Spleen (tissue), 11 donors: ENCODE results near the gene GABBR2. TPM values are rescaled to one million over a fixed set of nuclear protein-coding genes. Genes with fewer than 3 reads are reported as not detected.

ENCODE experiments used
- DNase-seq: peaks from one replicate; pipeline ENCODE4 v3.0.0-alpha.2; 2020
- H3K27ac ChIP-seq, 8 donors: fragments of 200-600 bp; sonication (generic) in 7 of 8; 1 replicate in 4 of 8; 2 replicates in 4 of 8; pipeline versions ENCODE4 v1.5.0 to v1.8.0; 2016 to 2021; ENCODE audit warnings: inconsistent platforms in 4 of 8, mild to moderate bottlenecking in 4 of 8, moderate library complexity in 1 of 8
- H3K27me3 ChIP-seq, 7 donors: fragments of 200-600 bp; sonication (generic) in 6 of 7; replicated peaks in 1 of 7; 1 replicate in 4 of 7; 2 replicates in 3 of 7; pipeline versions ENCODE4 v1.5.0 to v1.8.0; 2016 to 2021; ENCODE audit warnings: inconsistent platforms in 3 of 7, mild to moderate bottlenecking in 1 of 7
- H3K36me3 ChIP-seq, 6 donors: fragments of 200-600 bp; sonication (generic) in 5 of 6; 1 replicate in 4 of 6; 2 replicates in 2 of 6; pipeline versions ENCODE4 v1.5.0 to v1.8.0; 2016 to 2021; ENCODE audit warnings: inconsistent platforms in 2 of 6
- H3K4me1 ChIP-seq, 6 donors: fragments of 200-600 bp; sonication (generic) in 5 of 6; 1 replicate in 3 of 6; 2 replicates in 3 of 6; pipeline versions ENCODE4 v1.5.0 to v1.8.0; 2016 to 2021; ENCODE audit warnings: inconsistent platforms in 3 of 6
- H3K4me3 ChIP-seq, 8 donors: fragments of 200-600 bp; sonication (generic) in 7 of 8; 1 replicate in 4 of 8; 2 replicates in 4 of 8; pipeline versions ENCODE4 v1.5.0 to v1.8.0; 2016 to 2021; ENCODE audit warnings: inconsistent platforms in 4 of 8, mild to moderate bottlenecking in 4 of 8, moderate library complexity in 2 of 8
- H3K9me3 ChIP-seq, 8 donors: fragments of 200-600 bp; sonication (generic) in 7 of 8; 1 replicate in 4 of 8; 2 replicates in 4 of 8; pipeline versions ENCODE4 v1.5.0 to v1.8.0; 2016 to 2021; ENCODE audit warnings: inconsistent platforms in 4 of 8
- CTCF ChIP-seq, 11 experiments: fragments of 200-600 bp in 7 of 11; fragments of 450-650 bp in 4 of 11; sonication (generic) in 4 of 11; IDR thresholded peaks in 8 of 11; conservative IDR thresholded peaks in 3 of 11; 1 replicate in 7 of 11; 2 replicates in 4 of 11; pipeline versions ENCODE4 v1.4.0 to v1.8.0; 2016 to 2021; ENCODE audit warnings: antibody characterized with exemption in 11 of 11, inconsistent platforms in 4 of 11, mild to moderate bottlenecking in 1 of 11
- POLR2A ChIP-seq, 3 donors: fragments of 450-650 bp; IDR thresholded peaks; one replicate each; pipeline ENCODE4 v1.5.1; 2017; ENCODE audit warnings: antibody characterized with exemption in 3 of 3, mild to moderate bottlenecking in 1 of 3
- POLR2AphosphoS5 ChIP-seq, 3 donors: sonication (generic); formaldehyde crosslinking; IDR thresholded peaks; one replicate each; pipeline ENCODE4 v1.5.1; 2017; ENCODE audit warnings: antibody characterized with exemption in 3 of 3
- WGBS, 5 donors: extraction: QIAGEN DNeasy Blood & Tissue Kit in 3 of 5; methylation state at CpG; one replicate each; pipeline versions ENCODE4 v1.1.5 to v1.1.7; 2013 to 2018; 5-methylcytosine and 5-hydroxymethylcytosine counted together
- intact Hi-C: fragments of 100-400 bp; cut with DNase I; formaldehyde crosslinking; loops from one replicate; pipeline ENCODE4 v1.15.0; 2023; ENCODE audit warnings: low total_unique reads
- polyA plus RNA-seq, 3 donors: library from polyadenylated mRNA; stranded (reverse); fragments of 200-250 nt; gene quantifications; one replicate each; pipeline ENCODE4 v1.2.1, GENCODE V29; 2013
- total RNA-seq, 7 donors: library from RNA; depleted of rRNA in 3 of 7; stranded (reverse); fragments of >200 nt in 3 of 7; fragmentation: NEBNext Ultra II Directional in 4 of 7; extraction: Animal tissue kit (Norgen Biotek cat#: 25700) in 4 of 7; gene quantifications; one replicate each; pipeline versions ENCODE4 v1.1.0 to v1.2.1, GENCODE V29; 2016 to 2021
- donor health status: healthy with polysubstance abuse.
- donor health status: DM: no; HTN: no; CAD: no; lungs with moderate emphysema.
- donor health status: DM: no; HTN: no; CAD: no.
- donor health status: Bipolar disorder and iron deficiency.
- donor health status: healthy.
- donor health status: DM: no; HTN: no; CAD: no.
- donor health status: DM: yes; HTN: yes; CAD: no.

Gene GABBR2
- total and polyA plus RNA-seq, 10 donors, result 0.03 to 0.32 (median 0.07) TPM; not detected in 7

- intact Hi-C loops, result no loop called here
- Histone ChIP-seq H3K36me3 (no peaks in the 10 kb centered on the region), H3K4me1 (peaks cover 3 to 8% (median 5%) of the 10 kb centered on the region in 6 donors), H3K27me3 (peaks cover 3 to 83% (median 27%) of the 10 kb centered on the region in 7 donors), H3K9me3 (peaks cover 0 to 9% (median 4%) of the 10 kb centered on the region in 8 donors), H3K27ac (no peak overlapping the region), H3K4me3 (no peak overlapping the region)
- 84 to 93% (median 87%) methylated on average over 8 of the region's 8 CpGs for WGBS, 5 donors
- no peak for TF ChIP-seq CTCF (IDR thresholded peaks at IDR 0.05 in 8 of 11, conservative IDR thresholded peaks at IDR 0.05 in 3 of 11)
- no peak for TF ChIP-seq POLR2A (IDR thresholded peaks at IDR 0.05)
- no peak for TF ChIP-seq POLR2AphosphoS5 (IDR thresholded peaks at IDR 0.05)
- no peak for DNase-seq
Observed at GRCh38 chr9:98702340-98702739, 6.4 kb downstream of the GABBR2 start.

- peaks cover 3 to 81% (median 19%) of the 10 kb centered on the region in 7 donors for H3K27me3 ChIP-seq
- TF ChIP-seq POLR2A (IDR thresholded peaks at IDR 0.05) (no peak), POLR2AphosphoS5 (IDR thresholded peaks at IDR 0.05) (no peak), CTCF (IDR thresholded peaks at IDR 0.05 in 8 of 11, conservative IDR thresholded peaks at IDR 0.05 in 3 of 11) (no peak)
- no peak overlapping the region for H3K27ac ChIP-seq
- no peak for DNase-seq
- 67 to 85% (median 77%) methylated on average over 7 of the region's 7 CpGs for WGBS, 5 donors
- peaks cover 0 to under 1% (median 0%) of the 10 kb centered on the region in 6 donors for H3K4me1 ChIP-seq
- H3K36me3 ChIP-seq, result no peaks in the 10 kb centered on the region
- intact Hi-C loops, result no loop called here
- H3K4me3 ChIP-seq, result no peak overlapping the region
- peaks cover 0 to 9% (median 4%) of the 10 kb centered on the region in 8 donors for H3K9me3 ChIP-seq
Observed at GRCh38 chr9:98701576-98701975, 7.2 kb downstream of the GABBR2 start.

GRCh38 chr9:98700801-98701200, 7.9 kb downstream of the GABBR2 start:
- no peak for DNase-seq
- no peaks in the 10 kb centered on the region for H3K4me1 ChIP-seq
- WGBS, 5 donors, result 52 to 61% (median 55%) methylated on average over 4 of the region's 4 CpGs
- TF ChIP-seq POLR2AphosphoS5 (IDR thresholded peaks at IDR 0.05), result no peak
- H3K4me3 ChIP-seq, result no peak overlapping the region
- H3K9me3 ChIP-seq, result peaks cover 0 to 9% (median 4%) of the 10 kb centered on the region in 8 donors
- intact Hi-C loops, result no loop called here
- H3K27ac ChIP-seq, result no peak overlapping the region
- peaks cover 3 to 81% (median 14%) of the 10 kb centered on the region in 7 donors for H3K27me3 ChIP-seq
- no peaks in the 10 kb centered on the region for H3K36me3 ChIP-seq

- H3K27me3 ChIP-seq, result peaks cover 0 to 67% (median 8%) of the 10 kb centered on the region in 7 donors
- H3K4me3 ChIP-seq, result no peak overlapping the region
- no peak for TF ChIP-seq CTCF (IDR thresholded peaks at IDR 0.05 in 8 of 11, conservative IDR thresholded peaks at IDR 0.05 in 3 of 11)
- H3K4me1 ChIP-seq, result no peaks in the 10 kb centered on the region
- H3K9me3 ChIP-seq, result peaks cover 0 to 9% (median 4%) of the 10 kb centered on the region in 8 donors
- H3K27ac ChIP-seq, result no peak overlapping the region
- no peak for DNase-seq
- intact Hi-C loops, result no loop called here
- no peaks in the 10 kb centered on the region for H3K36me3 ChIP-seq
- WGBS, 5 donors, result 79 to 92% (median 84%) methylated on average over 6 of the region's 6 CpGs
Observed at GRCh38 chr9:98698856-98699255, 9.9 kb downstream of the GABBR2 start.

- no peaks in the 10 kb centered on the region for H3K4me1 ChIP-seq
- intact Hi-C loops, result no loop called here
Observed at GRCh38 chr9:98694943-98695342, 13.8 kb downstream of the GABBR2 start.

More at GRCh38 chr9:98694943-98695342, 13.8 kb downstream of the GABBR2 start:
- Histone ChIP-seq H3K27me3 (peaks cover 0 to 43% (median 0%) of the 10 kb centered on the region in 7 donors), H3K9me3 (no peaks in the 10 kb centered on the region), H3K27ac (no peak overlapping the region), H3K4me3 (no peak overlapping the region), H3K36me3 (no peaks in the 10 kb centered on the region)
- no peak for DNase-seq
- no peak for TF ChIP-seq POLR2AphosphoS5 (IDR thresholded peaks at IDR 0.05)
- TF ChIP-seq POLR2A (IDR thresholded peaks at IDR 0.05), result no peak
- TF ChIP-seq CTCF (IDR thresholded peaks at IDR 0.05 in 8 of 11, conservative IDR thresholded peaks at IDR 0.05 in 3 of 11), result no peak
- 74 to 98% (median 91%) methylated on average over 2 of the region's 2 CpGs for WGBS, 5 donors
